Psoas muscle (tissue), 8 donors: ENCODE results near the gene P2RX2. TPM values are rescaled to one million over a fixed set of nuclear protein-coding genes. Genes with fewer than 3 reads are reported as not detected.

Experiments
- ATAC-seq, 4 donors: fragments of 200-7000 bp; cut with Tn5 transposase; one replicate each; pipeline ENCODE4 v1.9.1; 2020; ENCODE audit warnings: moderate library complexity in 3 of 4, mild to moderate bottlenecking in 2 of 4
- DNase-seq, 2 donors: peaks; one replicate each; pipeline ENCODE4 v3.0.0-alpha.2; 2020
- H3K27ac ChIP-seq: fragments of 200-600 bp; one replicate; pipeline ENCODE4 v1.8.0; 2022
- H3K27me3 ChIP-seq, 3 donors: fragments of 200-600 bp in 1 of 3; one replicate each; pipeline versions ENCODE4 v1.6.1 to v1.8.0; 2013 to 2022; ENCODE audit warnings: low read length in 2 of 3, mild to moderate bottlenecking in 2 of 3, moderate library complexity in 1 of 3; ENCODE audit not compliant: insufficient read depth in 3 of 3
- H3K36me3 ChIP-seq, 2 donors: fragments of 200-600 bp in 1 of 2; one replicate each; pipeline versions ENCODE4 v1.6.1 to v1.8.0; 2013 to 2022; ENCODE audit warnings: low read depth in 1 of 2, mild to moderate bottlenecking in 1 of 2, moderate library complexity in 1 of 2; ENCODE audit not compliant: insufficient read depth in 1 of 2
- H3K4me1 ChIP-seq: fragments of 200-600 bp; one replicate; pipeline ENCODE4 v1.8.0; 2022
- H3K4me3 ChIP-seq: fragments of 200-600 bp; one replicate; pipeline ENCODE4 v1.8.0; 2022; ENCODE audit warnings: mild to moderate bottlenecking
- H3K9me3 ChIP-seq: fragments of 200-600 bp; one replicate; pipeline ENCODE4 v1.8.0; 2022
- WGBS, 3 donors: extraction: QIAGEN DNeasy Blood & Tissue Kit; methylation state at CpG; one replicate each; pipeline versions ENCODE4 v1.1.6 to v1.1.7; 2013; 5-methylcytosine and 5-hydroxymethylcytosine counted together
- intact Hi-C, 2 donors: fragments of 100-400 bp; cut with DNase I; formaldehyde crosslinking; loops; one replicate each; pipeline versions ENCODE4 v1.11.0 to v1.14.2; 2022
- polyA plus RNA-seq, 3 donors: library from polyadenylated mRNA; stranded (reverse); fragments of 200-250 nt; gene quantifications; one replicate each; pipeline ENCODE4 v1.2.3, GENCODE V29; 2013
- total RNA-seq, 4 donors: library from RNA; stranded (reverse); fragmentation: NEBNext Ultra II Directional in 2 of 4; extraction: Animal tissue kit (Norgen Biotek cat#: 25700) in 2 of 4; gene quantifications; one replicate each; pipeline versions ENCODE4 v1.2.1 to v1.2.4, GENCODE V29; 2021 to 2023
- TF ChIP-seq, protein P1 (sequence below): fragments of 200-600 bp; IDR thresholded peaks from one replicate; pipeline ENCODE4 v1.8.0; 2022; ENCODE audit warnings: antibody characterized with exemption
- donor health status: healthy with polysubstance abuse.
- donor health status: DM: no; HTN: no; CAD: no; lungs with moderate emphysema.
- donor health status: Bipolar disorder and iron deficiency.
- donor health status: healthy.
- donor health status: DM: yes; HTN: yes; CAD: no.
- donor health status: DM: no; HTN: no; CAD: no.
- donor health status: DM: no; HTN: no; CAD: no.
- donor health status: DM: yes; HTN: yes; CAD: no.

P2RX2 gene
- total and polyA plus RNA-seq, 7 donors, result 0.01 TPM; not detected in 6

GRCh38 chr12:132583736-132584135, 34.8 kb upstream of the P2RX2 start:
- ATAC-seq (no peak), DNase-seq (peak in 1 of 2 donors; percentile 15)
- Histone ChIP-seq H3K27ac (no peak overlapping the region), H3K4me1 (no peaks in the 10 kb centered on the region), H3K4me3 (no peak overlapping the region), H3K9me3 (no peaks in the 10 kb centered on the region), H3K36me3 (peaks cover 0 to 33% of the 10 kb centered on the region in 2 donors), H3K27me3 (no peaks in the 10 kb centered on the region)
- TF ChIP-seq, protein P1, sequence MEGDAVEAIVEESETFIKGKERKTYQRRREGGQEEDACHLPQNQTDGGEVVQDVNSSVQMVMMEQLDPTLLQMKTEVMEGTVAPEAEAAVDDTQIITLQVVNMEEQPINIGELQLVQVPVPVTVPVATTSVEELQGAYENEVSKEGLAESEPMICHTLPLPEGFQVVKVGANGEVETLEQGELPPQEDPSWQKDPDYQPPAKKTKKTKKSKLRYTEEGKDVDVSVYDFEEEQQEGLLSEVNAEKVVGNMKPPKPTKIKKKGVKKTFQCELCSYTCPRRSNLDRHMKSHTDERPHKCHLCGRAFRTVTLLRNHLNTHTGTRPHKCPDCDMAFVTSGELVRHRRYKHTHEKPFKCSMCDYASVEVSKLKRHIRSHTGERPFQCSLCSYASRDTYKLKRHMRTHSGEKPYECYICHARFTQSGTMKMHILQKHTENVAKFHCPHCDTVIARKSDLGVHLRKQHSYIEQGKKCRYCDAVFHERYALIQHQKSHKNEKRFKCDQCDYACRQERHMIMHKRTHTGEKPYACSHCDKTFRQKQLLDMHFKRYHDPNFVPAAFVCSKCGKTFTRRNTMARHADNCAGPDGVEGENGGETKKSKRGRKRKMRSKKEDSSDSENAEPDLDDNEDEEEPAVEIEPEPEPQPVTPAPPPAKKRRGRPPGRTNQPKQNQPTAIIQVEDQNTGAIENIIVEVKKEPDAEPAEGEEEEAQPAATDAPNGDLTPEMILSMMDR, result no peak
- intact Hi-C loops, result no loop called here
- 68 to 82% (median 70%) methylated on average over 27 to 29 of the region's 29 CpGs for WGBS, 3 donors

DNA sequence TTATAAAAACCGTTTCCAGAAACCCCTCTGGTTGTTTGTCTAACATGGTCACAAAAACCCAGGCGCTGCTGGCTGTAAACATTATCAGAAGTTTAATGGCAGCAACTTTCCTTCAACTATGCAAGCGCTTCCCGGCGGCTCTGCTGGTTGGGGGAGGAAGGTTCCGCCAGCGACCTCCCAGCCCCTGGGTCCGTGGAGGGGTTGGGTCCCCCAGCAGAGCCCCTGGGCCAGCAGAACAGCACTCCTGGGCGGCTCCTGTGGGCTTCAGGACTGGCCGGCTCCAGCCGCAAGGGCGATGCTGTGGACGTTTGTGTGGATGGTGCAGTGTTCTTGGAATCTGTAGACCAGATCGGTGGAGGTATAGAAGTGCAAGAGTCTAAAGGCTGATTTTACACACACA, 34.1 kb upstream of the P2RX2 start:
- WGBS, 3 donors, result 90 to 91% (median 90%) methylated on average over 14 of the region's 14 CpGs
- Histone ChIP-seq H3K27ac (no peak overlapping the region), H3K36me3 (peaks cover 0 to 26% of the 10 kb centered on the region in 2 donors), H3K27me3 (no peaks in the 10 kb centered on the region), H3K4me1 (no peaks in the 10 kb centered on the region), H3K4me3 (no peak overlapping the region), H3K9me3 (no peaks in the 10 kb centered on the region)
- TF ChIP-seq, protein P1, result no peak
- ATAC-seq (no peak), DNase-seq (no peak)
- intact Hi-C loops, result no loop called here

DNA sequence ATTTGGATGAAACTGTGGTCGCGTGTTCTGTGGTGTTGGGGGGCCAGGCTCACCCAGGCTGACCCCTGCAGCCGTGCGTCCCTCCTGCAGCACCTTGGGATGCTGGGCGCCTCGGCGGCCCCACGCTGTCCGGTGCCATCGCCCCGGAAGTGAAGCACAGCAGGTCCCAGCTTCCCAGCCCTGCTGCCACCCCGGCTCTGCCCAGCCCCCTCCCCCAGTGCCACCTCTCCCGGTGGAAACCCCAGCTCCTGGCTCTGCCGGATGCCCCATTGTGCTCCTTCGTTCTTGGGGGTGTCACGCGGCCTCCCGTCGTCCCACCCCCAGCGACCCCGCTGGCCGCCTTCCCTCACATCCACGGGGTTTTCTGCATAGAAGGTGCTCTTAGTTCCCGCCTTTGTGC, 33.4 kb upstream of the P2RX2 start:
- 73 to 79% (median 79%) methylated on average over 24 of the region's 24 CpGs for WGBS, 3 donors
- TF ChIP-seq, protein P1, result no peak
- peaks cover 0 to 20% of the 10 kb centered on the region in 2 donors for H3K36me3 ChIP-seq
- DNase-seq (peak in 1 of 2 donors; percentile 9), ATAC-seq (no peak)
- H3K4me1 ChIP-seq, result no peaks in the 10 kb centered on the region
- no peaks in the 10 kb centered on the region for H3K27me3 ChIP-seq
- no peaks in the 10 kb centered on the region for H3K9me3 ChIP-seq
- no peak overlapping the region for H3K27ac ChIP-seq
- intact Hi-C loops, result no loop called here
- H3K4me3 ChIP-seq, result no peak overlapping the region

DNA sequence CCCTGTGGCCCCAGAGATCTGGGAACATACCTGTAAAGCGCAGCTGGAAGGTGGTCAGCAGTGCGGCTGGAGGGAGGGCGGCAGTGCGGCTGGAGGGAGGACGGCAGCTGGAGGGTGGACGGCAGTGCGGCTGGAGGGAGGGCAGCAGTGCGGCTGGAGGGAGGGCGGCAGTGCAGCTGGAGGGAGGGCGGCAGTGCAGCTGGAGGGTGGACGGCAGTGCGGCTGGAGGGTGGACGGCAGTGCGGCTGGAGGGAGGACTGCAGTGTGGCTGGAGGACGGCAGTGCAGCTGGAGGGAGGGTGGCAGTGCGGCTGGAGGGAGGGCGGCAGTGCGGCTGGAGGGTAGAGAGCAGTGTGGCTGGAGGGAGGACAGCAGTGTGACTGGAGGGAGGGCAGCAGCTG, 31.6 kb upstream of the P2RX2 start:
- peaks cover 0 to 8% of the 10 kb centered on the region in 2 donors for H3K36me3 ChIP-seq
- TF ChIP-seq, protein P1, result no peak
- ATAC-seq, result no peak
- no peak overlapping the region for H3K4me3 ChIP-seq
- H3K9me3 ChIP-seq, result no peaks in the 10 kb centered on the region
- intact Hi-C loops, result no loop called here
- DNase-seq, result no peak
- 80 to 88% (median 83%) methylated on average over 17 to 18 of the region's 18 CpGs for WGBS, 3 donors
- no peak overlapping the region for H3K27ac ChIP-seq
- H3K27me3 ChIP-seq, result no peaks in the 10 kb centered on the region
- H3K4me1 ChIP-seq, result no peaks in the 10 kb centered on the region

GRCh38 chr12:132587781-132588180, 30.8 kb upstream of the P2RX2 start:
- TF ChIP-seq, protein P1, result no peak
- 71 to 75% (median 75%) methylated on average over 3 of the region's 3 CpGs for WGBS, 3 donors
- Histone ChIP-seq H3K4me3 (no peak overlapping the region), H3K9me3 (no peaks in the 10 kb centered on the region), H3K27me3 (no peaks in the 10 kb centered on the region), H3K27ac (no peak overlapping the region), H3K4me1 (no peaks in the 10 kb centered on the region), H3K36me3 (peaks cover 0 to 8% of the 10 kb centered on the region in 2 donors)
- DNase-seq, result no peak
- intact Hi-C loops, result no loop called here
- ATAC-seq, result no peak
